NB4 (cell line): ENCODE data around the gene CPNE9.

ENCODE experiments used
- CTCF ChIP-seq: IDR thresholded peaks from one replicate; pipeline ENCODE4 v1.5.1; 2012; ENCODE audit warnings: low read depth, low read length
- MAX ChIP-seq: IDR thresholded peaks from 2 replicates; pipeline ENCODE4 v1.6.1; 2011; ENCODE audit warnings: low read depth, low read length
- MYC ChIP-seq: IDR thresholded peaks from 2 replicates; pipeline ENCODE4 v1.6.1; 2011; ENCODE audit warnings: low read depth, low read length
- POLR2A ChIP-seq: IDR thresholded peaks from 2 replicates; pipeline ENCODE4 v1.6.1; 2011; ENCODE audit warnings: mild to moderate bottlenecking; ENCODE audit not compliant: insufficient read length; ENCODE audit errors: extremely low read depth

- TF ChIP-seq CTCF (no peak), MYC (no peak), POLR2A (no peak), MAX (no peak)
Observed at GRCh38 chr3:9710174-9710739, 6.6 kb downstream of the CPNE9 start.
